H9 (cell line): ENCODE data around the gene ACVR2B. TPM values are rescaled to one million over a fixed set of nuclear protein-coding genes. Genes with fewer than 3 reads are reported as not detected.
"Not testable (repeated sequence)": the region's sequence is repeated elsewhere in the genome, so short reads cannot be mapped to it uniquely, and the experiment has no call there.

Experiments used
- DNase-seq: peaks from one replicate; pipeline ENCODE4 v3.0.0-alpha.2; 2017
- H2AFZ ChIP-seq: one replicate; pipeline ENCODE4 v1.6.1; 2013; ENCODE audit warnings: mild to moderate bottlenecking, low read length, control low read depth, moderate library complexity
- H2AK5ac ChIP-seq: 2 replicates; pipeline ENCODE4 v1.6.1; 2013; ENCODE audit warnings: low read length, control low read depth, mixed read lengths; ENCODE audit not compliant: insufficient read length
- H2BK120ac ChIP-seq: one replicate; pipeline ENCODE4 v1.6.1; 2013; ENCODE audit warnings: low read depth, mild to moderate bottlenecking, low read length, control low read depth, inconsistent platforms; ENCODE audit not compliant: poor library complexity, severe bottlenecking
- H2BK12ac ChIP-seq: 2 replicates; pipeline ENCODE4 v1.6.1; 2013; ENCODE audit warnings: low read length, control low read depth, mixed read lengths, low read depth; ENCODE audit not compliant: insufficient read length
- H2BK15ac ChIP-seq: 2 replicates; pipeline ENCODE4 v1.6.1; 2013; ENCODE audit warnings: low read depth, low read length, control low read depth
- H2BK20ac ChIP-seq: one replicate; pipeline ENCODE4 v1.6.1; 2013; ENCODE audit warnings: low read depth, mild to moderate bottlenecking, low read length, control low read depth, inconsistent platforms; ENCODE audit not compliant: poor library complexity, severe bottlenecking
- H2BK5ac ChIP-seq: 2 replicates; pipeline ENCODE4 v1.6.1; 2013; ENCODE audit warnings: low read length, control low read depth, mixed read lengths; ENCODE audit not compliant: insufficient read length
- H3K14ac ChIP-seq: 2 replicates; pipeline ENCODE4 v1.6.1; 2013; ENCODE audit warnings: low read length, control low read depth; ENCODE audit not compliant: insufficient read depth
- H3K18ac ChIP-seq: 2 replicates; pipeline ENCODE4 v1.6.1; 2013; ENCODE audit warnings: low read depth, mild to moderate bottlenecking, mixed read lengths, low read length, control low read depth; ENCODE audit not compliant: insufficient read length
- H3K23ac ChIP-seq: 2 replicates; pipeline ENCODE4 v1.6.1; 2013; ENCODE audit warnings: low read length, control low read depth, mixed read lengths, low read depth; ENCODE audit not compliant: insufficient read length
- H3K23me2 ChIP-seq: 2 replicates; pipeline ENCODE4 v1.6.1; 2013; ENCODE audit warnings: low read depth, mild to moderate bottlenecking, mixed read lengths, low read length, control low read depth; ENCODE audit not compliant: insufficient read length, poor library complexity, severe bottlenecking
- H3K27ac ChIP-seq: 2 replicates; pipeline ENCODE4 v1.5.1; 2013; ENCODE audit warnings: low read length, control low read depth, mixed read lengths, low read depth; ENCODE audit not compliant: insufficient read length
- H3K27me3 ChIP-seq: 2 replicates; pipeline ENCODE4 v1.6.1; 2013; ENCODE audit warnings: low read length, control low read depth, inconsistent platforms; ENCODE audit not compliant: insufficient read depth
- H3K4ac ChIP-seq: 2 replicates; pipeline ENCODE4 v1.6.1; 2013; ENCODE audit warnings: low read depth, mild to moderate bottlenecking, control low read depth, inconsistent platforms, low read length, moderate library complexity
- H3K4me1 ChIP-seq: 2 replicates; pipeline ENCODE4 v1.6.1; 2013; ENCODE audit warnings: low read length, control low read depth, inconsistent platforms; ENCODE audit not compliant: insufficient read depth
- H3K4me2 ChIP-seq: 2 replicates; pipeline ENCODE4 v1.6.1; 2013; ENCODE audit warnings: low read length, control low read depth, mixed read lengths; ENCODE audit not compliant: insufficient read length, insufficient read depth
- H3K56ac ChIP-seq: 2 replicates; pipeline ENCODE4 v1.6.1; 2013; ENCODE audit warnings: low read depth, mild to moderate bottlenecking, mixed read lengths, low read length, control low read depth; ENCODE audit not compliant: insufficient read length
- H3K79me1 ChIP-seq: 2 replicates; pipeline ENCODE4 v1.6.1; 2013; ENCODE audit warnings: low read depth, mild to moderate bottlenecking, moderate library complexity, low read length, control low read depth, inconsistent platforms; ENCODE audit not compliant: insufficient read depth, poor library complexity, severe bottlenecking
- H3K79me2 ChIP-seq: 2 replicates; pipeline ENCODE4 v1.6.1; 2013; ENCODE audit warnings: low read length, control low read depth, inconsistent platforms; ENCODE audit not compliant: insufficient read depth
- H3K9ac ChIP-seq: 2 replicates; pipeline ENCODE4 v1.6.1; 2013; ENCODE audit warnings: low read length, control low read depth, mixed read lengths; ENCODE audit not compliant: insufficient read length; ENCODE audit errors: extremely low read depth
- H3K9me3 ChIP-seq: one replicate; pipeline ENCODE4 v1.6.1; 2013; ENCODE audit warnings: low read depth, low read length, inconsistent platforms; ENCODE audit not compliant: control insufficient read depth
- H3T11ph ChIP-seq: one replicate; pipeline ENCODE4 v1.6.1; 2013; ENCODE audit warnings: mild to moderate bottlenecking, low read length, control low read depth, inconsistent platforms
- H4K20me1 ChIP-seq: one replicate; pipeline ENCODE4 v1.6.1; 2013; ENCODE audit not compliant: control insufficient read depth, insufficient read length, insufficient read depth
- H4K5ac ChIP-seq: 2 replicates; pipeline ENCODE4 v1.6.1; 2013; ENCODE audit warnings: low read depth, mild to moderate bottlenecking, mixed read lengths, low read length, control low read depth; ENCODE audit not compliant: insufficient read length
- H4K8ac ChIP-seq: replicated peaks from 2 replicates; pipeline ENCODE4 v1.6.1; 2013; ENCODE audit warnings: low read length, control low read depth, mixed read lengths, low read depth; ENCODE audit not compliant: insufficient read length
- H4K91ac ChIP-seq: 2 replicates; pipeline ENCODE4 v1.6.1; 2013; ENCODE audit warnings: low read depth, mild to moderate bottlenecking, moderate library complexity, mixed read lengths, low read length, control low read depth; ENCODE audit not compliant: insufficient read length
- H3K27ac Mint-ChIP-seq, 3 experiments: 2 replicates in 2 of 3; 3 replicates in 1 of 3; pipeline ENCODE4 v1.8.0; 2020 to 2021; ENCODE audit warnings: mixed read lengths in 3 of 3, mild to moderate bottlenecking in 1 of 3, moderate library complexity in 1 of 3
- H3K27me3 Mint-ChIP-seq: 2 replicates; pipeline ENCODE4 v1.8.0; 2021; ENCODE audit warnings: low read depth, mild to moderate bottlenecking, moderate library complexity, mixed read lengths
- H3K36me3 Mint-ChIP-seq, 3 experiments: 2 replicates in 2 of 3; 3 replicates in 1 of 3; pipeline ENCODE4 v1.8.0; 2020 to 2021; ENCODE audit warnings: low read depth in 3 of 3, mixed read lengths in 3 of 3; ENCODE audit not compliant: insufficient read depth in 1 of 3
- H3K4me1 Mint-ChIP-seq, 2 experiments: 2 replicates each; pipeline ENCODE4 v1.8.0; 2020; ENCODE audit warnings: mixed read lengths in 2 of 2
- H3K4me3 Mint-ChIP-seq, 2 experiments: 2 replicates in 1 of 2; 3 replicates in 1 of 2; pipeline ENCODE4 v1.8.0; 2020 to 2021; ENCODE audit warnings: mild to moderate bottlenecking in 2 of 2, mixed read lengths in 2 of 2, moderate library complexity in 1 of 2
- H3K9me3 Mint-ChIP-seq, 2 experiments: 2 replicates in 1 of 2; 3 replicates in 1 of 2; pipeline ENCODE4 v1.8.0; 2020; ENCODE audit warnings: mild to moderate bottlenecking in 2 of 2, mixed read lengths in 2 of 2, moderate library complexity in 1 of 2
- CTCF ChIP-seq: fragments of 200-600 bp; sonication (generic); conservative IDR thresholded peaks from 3 replicates; pipeline ENCODE4 v1.8.0; 2021; ENCODE audit warnings: antibody characterized with exemption, mild to moderate bottlenecking
- WGBS: extraction: QIAGEN DNeasy Blood & Tissue Kit; methylation state at CpG from one replicate; pipeline ENCODE4 v1.1.7; 2013; ENCODE audit warnings: missing lambda C conversion rate, low lambda C conversion rate, mixed read lengths; ENCODE audit not compliant: insufficient read length; ENCODE audit errors: extremely low coverage; 5-methylcytosine and 5-hydroxymethylcytosine counted together
- total RNA-seq: library from RNA; stranded (reverse); gene quantifications from 2 replicates; pipeline ENCODE4 v1.2.1, GENCODE V29; 2021

Gene ACVR2B
- total RNA-seq, 1 experiment from 2014 or later = 105 TPM

- no peak overlapping the region for H2AFZ ChIP-seq
- no peak overlapping the region for H2BK12ac ChIP-seq
- H3K56ac ChIP-seq = no peak overlapping the region
- Mint-ChIP-seq H3K36me3 (peaks cover 0 to 2% (median under 1%) of the 10 kb centered on the region in 3 experiments; a peak in 4 of 7 replicates), H3K27ac (no peak overlapping the region), H3K27me3 (peaks cover 1% of the 10 kb centered on the region), H3K9me3 (peaks cover 17 to 20% of the 10 kb centered on the region in 2 experiments; a peak in 4 of 5 replicates), H3K4me1 (0 out of 4 replicates have a peak, but pooled peaks cover 0 to 2% of the 10 kb centered on the region in 2 experiments), H3K4me3 (no peak overlapping the region)
- H3K27me3 ChIP-seq = no peaks in the 10 kb centered on the region
- no peaks in the 10 kb centered on the region for H3K79me1 ChIP-seq
- no peak overlapping the region for H4K91ac ChIP-seq
- no peaks in the 10 kb centered on the region for H3K9me3 ChIP-seq
- H4K20me1 ChIP-seq = no peaks in the 10 kb centered on the region
- no peak overlapping the region for H2BK120ac ChIP-seq
- H3K4me1 ChIP-seq = no peaks in the 10 kb centered on the region
- H2BK5ac ChIP-seq = no peak overlapping the region
- H3K4me2 ChIP-seq = no peak overlapping the region
- no peak overlapping the region for H4K8ac ChIP-seq
- no peak overlapping the region for H3K27ac ChIP-seq
- WGBS = no CpG with 5 or more reads among the region's 1 CpG
- H2BK20ac ChIP-seq = no peak overlapping the region
- no peak overlapping the region for H4K5ac ChIP-seq
- TF ChIP-seq CTCF = no peak
- no peaks in the 10 kb centered on the region for H3K79me2 ChIP-seq
- H2BK15ac ChIP-seq = no peak overlapping the region
- H3K14ac ChIP-seq = no peak overlapping the region
- no peak overlapping the region for H3T11ph ChIP-seq
- DNase-seq = no peak
- H3K23me2 ChIP-seq = no peaks in the 10 kb centered on the region
- H3K23ac ChIP-seq = no peak overlapping the region
- H3K4ac ChIP-seq = no peak overlapping the region
- no peak overlapping the region for H2AK5ac ChIP-seq
- no peak overlapping the region for H3K18ac ChIP-seq
- H3K9ac ChIP-seq = no peak overlapping the region
Observed at GRCh38 chr3:38411591-38411990, 42.1 kb upstream of the ACVR2B start.

GRCh38 chr3:38420758-38421157 lies 32.9 kb upstream of the ACVR2B start:
- H4K5ac ChIP-seq, H3K79me2 ChIP-seq, H3K4ac ChIP-seq, H3K56ac ChIP-seq, H3K4me3 Mint-ChIP-seq, H3K23me2 ChIP-seq, H2BK5ac ChIP-seq, H4K8ac ChIP-seq, H2AFZ ChIP-seq, H3K27me3 ChIP-seq, DNase-seq, H2BK15ac ChIP-seq, H3T11ph ChIP-seq, H4K91ac ChIP-seq, H2BK120ac ChIP-seq, H3K36me3 Mint-ChIP-seq, H3K4me1 ChIP-seq, H3K27me3 Mint-ChIP-seq, H3K9me3 Mint-ChIP-seq, H3K23ac ChIP-seq, H3K9ac ChIP-seq, H3K4me2 ChIP-seq, H3K27ac Mint-ChIP-seq, H2AK5ac ChIP-seq, H3K9me3 ChIP-seq, H2BK12ac ChIP-seq, H3K18ac ChIP-seq, H3K79me1 ChIP-seq, H3K14ac ChIP-seq, H2BK20ac ChIP-seq, H3K27ac ChIP-seq, H4K20me1 ChIP-seq: not testable (repeated sequence)
- WGBS = no CpG with 5 or more reads among the region's 5 CpGs
- H3K4me1 Mint-ChIP-seq = peaks cover 18 to 22% of the 10 kb centered on the region in 2 experiments
